Measurements from ENCODE around the gene ABHD2.
A peak's percentile ranks its signal among the peaks of the same experiment; 100 is the strongest.

The ABHD2 gene

GRCh38 chr15:89090791-89091626, 2.8 kb downstream of the ABHD2 start:
- no peaks in the 10 kb centered on the region for H3K27me3 ChIP-seq (ENCODE audit: insufficient read depth, low read length, poor library complexity)
- ATAC-seq (ENCODE audit: insufficient read depth, low read depth) (no peak), DNase-seq (no peak)
- H4K20me1 ChIP-seq (ENCODE audit: insufficient read depth, low read length): no peaks in the 10 kb centered on the region; the same call in 1 of the 2 replicates
- no peak overlapping the region for H2AFZ ChIP-seq (ENCODE audit: low read depth, low read length)
- no peak overlapping the region; a peak in 1 of 4 replicates for H3K4me3 ChIP-seq (ENCODE audit: low read depth in 1 of 2, low read length in 2 of 2)
- H3K27ac ChIP-seq (ENCODE audit: low read length): no peak overlapping the region
- no peaks in the 10 kb centered on the region; the same call in 1 of the 2 replicates for H3K36me3 ChIP-seq (ENCODE audit: insufficient read depth, low read length)
- TF ChIP-seq, protein P1, sequence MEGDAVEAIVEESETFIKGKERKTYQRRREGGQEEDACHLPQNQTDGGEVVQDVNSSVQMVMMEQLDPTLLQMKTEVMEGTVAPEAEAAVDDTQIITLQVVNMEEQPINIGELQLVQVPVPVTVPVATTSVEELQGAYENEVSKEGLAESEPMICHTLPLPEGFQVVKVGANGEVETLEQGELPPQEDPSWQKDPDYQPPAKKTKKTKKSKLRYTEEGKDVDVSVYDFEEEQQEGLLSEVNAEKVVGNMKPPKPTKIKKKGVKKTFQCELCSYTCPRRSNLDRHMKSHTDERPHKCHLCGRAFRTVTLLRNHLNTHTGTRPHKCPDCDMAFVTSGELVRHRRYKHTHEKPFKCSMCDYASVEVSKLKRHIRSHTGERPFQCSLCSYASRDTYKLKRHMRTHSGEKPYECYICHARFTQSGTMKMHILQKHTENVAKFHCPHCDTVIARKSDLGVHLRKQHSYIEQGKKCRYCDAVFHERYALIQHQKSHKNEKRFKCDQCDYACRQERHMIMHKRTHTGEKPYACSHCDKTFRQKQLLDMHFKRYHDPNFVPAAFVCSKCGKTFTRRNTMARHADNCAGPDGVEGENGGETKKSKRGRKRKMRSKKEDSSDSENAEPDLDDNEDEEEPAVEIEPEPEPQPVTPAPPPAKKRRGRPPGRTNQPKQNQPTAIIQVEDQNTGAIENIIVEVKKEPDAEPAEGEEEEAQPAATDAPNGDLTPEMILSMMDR (IDR thresholded peaks at IDR 0.05; ENCODE audit: borderline replicate concordance, extremely low read depth, low read length, poor library complexity, severe bottlenecking): no peak
- no peak for TF ChIP-seq EZH2 (IDR thresholded peaks at IDR 0.05; ENCODE audit: borderline replicate concordance, low read depth, low read length, severe bottlenecking)
- peaks cover 22% of the 10 kb centered on the region for H3K4me1 ChIP-seq (ENCODE audit: insufficient read depth, low read length)
- no peak overlapping the region for H3K9ac ChIP-seq (ENCODE audit: low read depth, low read length)
- peaks cover 23% of the 10 kb centered on the region for H3K79me2 ChIP-seq (ENCODE audit: insufficient read depth, low read length)
- H3K4me2 ChIP-seq (ENCODE audit: insufficient read depth, low read length): peak overlapping the region; percentile 16; the same call in 1 of the 2 replicates
- no peaks in the 10 kb centered on the region for H3K9me3 ChIP-seq (ENCODE audit: insufficient read depth, low read length, severe bottlenecking)

DNA sequence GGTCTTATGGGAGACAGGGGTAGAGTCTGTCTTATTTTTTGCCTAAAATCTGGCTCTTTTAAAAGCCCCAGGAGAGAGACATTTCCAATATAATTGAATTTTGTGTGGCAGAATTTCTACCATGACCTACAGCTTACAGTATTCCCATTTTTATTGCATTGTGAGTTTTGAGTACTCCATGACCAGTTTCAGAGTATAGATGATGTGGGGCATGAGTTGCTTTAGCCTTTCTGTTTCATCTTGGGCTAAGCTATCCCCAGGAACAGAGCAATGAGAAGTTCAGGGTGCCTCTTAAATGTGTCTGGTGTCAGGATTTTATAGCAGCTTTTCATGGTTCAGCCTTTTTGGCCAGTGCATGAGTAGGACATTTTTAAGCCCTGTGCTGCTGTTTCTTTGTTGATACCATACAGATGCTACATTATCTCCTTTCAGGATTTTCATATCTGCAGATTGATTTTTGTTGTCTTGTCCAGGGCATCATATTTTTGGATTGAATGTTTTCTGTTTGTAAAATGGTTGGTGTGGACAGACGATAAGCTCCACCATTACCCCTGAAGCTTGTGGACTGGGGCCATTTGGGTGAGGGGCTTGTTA, 3.5 kb downstream of the ABHD2 start:
- Histone ChIP-seq H4K20me1 (ENCODE audit: insufficient read depth, low read length) (no peaks in the 10 kb centered on the region; the same call in 1 of the 2 replicates), H3K27me3 (ENCODE audit: insufficient read depth, low read length, poor library complexity) (no peaks in the 10 kb centered on the region), H3K79me2 (ENCODE audit: insufficient read depth, low read length) (peaks cover 24% of the 10 kb centered on the region), H3K9ac (ENCODE audit: low read depth, low read length) (no peak overlapping the region), H2AFZ (ENCODE audit: low read depth, low read length) (no peak overlapping the region), H3K27ac (ENCODE audit: low read length) (no peak overlapping the region), H3K9me3 (ENCODE audit: insufficient read depth, low read length, severe bottlenecking) (no peaks in the 10 kb centered on the region), H3K4me1 (ENCODE audit: insufficient read depth, low read length) (peaks cover 22% of the 10 kb centered on the region), H3K36me3 (ENCODE audit: insufficient read depth, low read length) (no peaks in the 10 kb centered on the region; the same call in 1 of the 2 replicates), H3K4me3 (ENCODE audit: low read depth in 1 of 2, low read length in 2 of 2) (no peak overlapping the region), H3K4me2 (ENCODE audit: insufficient read depth, low read length) (no peak overlapping the region)
- DNase-seq (no peak), ATAC-seq (ENCODE audit: insufficient read depth, low read depth) (no peak)
- TF ChIP-seq, protein P1 (IDR thresholded peaks at IDR 0.05; ENCODE audit: borderline replicate concordance, extremely low read depth, low read length, poor library complexity, severe bottlenecking): no peak
- TF ChIP-seq EZH2 (IDR thresholded peaks at IDR 0.05; ENCODE audit: borderline replicate concordance, low read depth, low read length, severe bottlenecking): no peak

DNA sequence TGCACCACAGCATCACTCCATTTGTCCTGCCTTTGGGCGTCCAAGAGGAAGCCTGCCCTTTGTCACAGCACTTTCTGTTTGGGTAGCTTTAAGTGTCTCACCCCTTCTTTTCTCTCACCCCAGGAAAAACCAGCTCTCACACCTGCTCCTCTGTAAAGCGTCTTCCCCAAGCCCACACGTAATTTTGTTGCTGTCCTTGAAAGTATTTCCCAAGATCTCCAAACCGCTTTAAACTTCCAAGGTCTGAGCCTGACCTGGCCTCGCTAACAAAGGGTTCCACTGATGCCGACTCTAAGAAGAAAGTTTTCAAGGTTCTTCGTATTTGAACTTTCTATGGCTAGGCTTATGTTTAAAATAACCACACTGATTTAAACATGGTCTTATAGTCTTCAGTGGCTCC, 5.3 kb downstream of the ABHD2 start:
- Histone ChIP-seq H3K79me2 (ENCODE audit: insufficient read depth, low read length) (peaks cover 26% of the 10 kb centered on the region), H3K36me3 (ENCODE audit: insufficient read depth, low read length) (no peaks in the 10 kb centered on the region; the same call in 1 of the 2 replicates), H3K9me3 (ENCODE audit: insufficient read depth, low read length, severe bottlenecking) (no peaks in the 10 kb centered on the region), H4K20me1 (ENCODE audit: insufficient read depth, low read length) (no peaks in the 10 kb centered on the region; the same call in 1 of the 2 replicates), H3K27ac (ENCODE audit: low read length) (no peak overlapping the region), H3K27me3 (ENCODE audit: insufficient read depth, low read length, poor library complexity) (no peaks in the 10 kb centered on the region), H3K9ac (ENCODE audit: low read depth, low read length) (no peak overlapping the region), H2AFZ (ENCODE audit: low read depth, low read length) (no peak overlapping the region), H3K4me1 (ENCODE audit: insufficient read depth, low read length) (peaks cover 15% of the 10 kb centered on the region), H3K4me2 (ENCODE audit: insufficient read depth, low read length) (no peak overlapping the region), H3K4me3 (ENCODE audit: low read depth in 1 of 2, low read length in 2 of 2) (no peak overlapping the region)
- TF ChIP-seq, protein P1 (IDR thresholded peaks at IDR 0.05; ENCODE audit: borderline replicate concordance, extremely low read depth, low read length, poor library complexity, severe bottlenecking): no peak
- TF ChIP-seq EZH2 (IDR thresholded peaks at IDR 0.05; ENCODE audit: borderline replicate concordance, low read depth, low read length, severe bottlenecking): no peak
- DNase-seq (no peak), ATAC-seq (ENCODE audit: insufficient read depth, low read depth) (no peak)

All from DND-41 (cell line).